GM12801 (cell line): ENCODE data around the gene SLC6A19.

Experiments
- TF ChIP-seq, protein P1 (sequence below): IDR thresholded peaks from one replicate; pipeline ENCODE4 v1.5.1; 2011; ENCODE audit warnings: control low read depth; ENCODE audit not compliant: insufficient read length; ENCODE audit errors: extremely low read depth

Gene SLC6A19

DNA sequence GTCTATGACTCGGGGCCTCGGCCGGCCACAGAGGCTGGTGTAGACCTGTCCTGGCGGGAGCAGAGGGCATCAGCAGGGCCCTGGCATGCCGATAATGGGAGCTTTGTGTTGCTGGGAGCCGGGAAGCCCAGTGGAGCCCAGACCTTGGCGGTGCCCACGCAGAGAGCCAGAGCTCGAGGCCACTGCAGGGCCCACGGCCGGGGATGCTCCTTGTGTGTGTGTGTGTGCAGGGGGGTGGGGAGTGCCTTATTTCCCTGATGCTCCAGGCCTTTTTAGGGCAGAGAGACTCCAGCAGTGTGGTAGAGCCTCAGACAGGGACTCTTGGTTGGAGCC is 18.3 kb downstream of the SLC6A19 start:
- TF ChIP-seq, protein P1, sequence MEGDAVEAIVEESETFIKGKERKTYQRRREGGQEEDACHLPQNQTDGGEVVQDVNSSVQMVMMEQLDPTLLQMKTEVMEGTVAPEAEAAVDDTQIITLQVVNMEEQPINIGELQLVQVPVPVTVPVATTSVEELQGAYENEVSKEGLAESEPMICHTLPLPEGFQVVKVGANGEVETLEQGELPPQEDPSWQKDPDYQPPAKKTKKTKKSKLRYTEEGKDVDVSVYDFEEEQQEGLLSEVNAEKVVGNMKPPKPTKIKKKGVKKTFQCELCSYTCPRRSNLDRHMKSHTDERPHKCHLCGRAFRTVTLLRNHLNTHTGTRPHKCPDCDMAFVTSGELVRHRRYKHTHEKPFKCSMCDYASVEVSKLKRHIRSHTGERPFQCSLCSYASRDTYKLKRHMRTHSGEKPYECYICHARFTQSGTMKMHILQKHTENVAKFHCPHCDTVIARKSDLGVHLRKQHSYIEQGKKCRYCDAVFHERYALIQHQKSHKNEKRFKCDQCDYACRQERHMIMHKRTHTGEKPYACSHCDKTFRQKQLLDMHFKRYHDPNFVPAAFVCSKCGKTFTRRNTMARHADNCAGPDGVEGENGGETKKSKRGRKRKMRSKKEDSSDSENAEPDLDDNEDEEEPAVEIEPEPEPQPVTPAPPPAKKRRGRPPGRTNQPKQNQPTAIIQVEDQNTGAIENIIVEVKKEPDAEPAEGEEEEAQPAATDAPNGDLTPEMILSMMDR, result no peak

DNA sequence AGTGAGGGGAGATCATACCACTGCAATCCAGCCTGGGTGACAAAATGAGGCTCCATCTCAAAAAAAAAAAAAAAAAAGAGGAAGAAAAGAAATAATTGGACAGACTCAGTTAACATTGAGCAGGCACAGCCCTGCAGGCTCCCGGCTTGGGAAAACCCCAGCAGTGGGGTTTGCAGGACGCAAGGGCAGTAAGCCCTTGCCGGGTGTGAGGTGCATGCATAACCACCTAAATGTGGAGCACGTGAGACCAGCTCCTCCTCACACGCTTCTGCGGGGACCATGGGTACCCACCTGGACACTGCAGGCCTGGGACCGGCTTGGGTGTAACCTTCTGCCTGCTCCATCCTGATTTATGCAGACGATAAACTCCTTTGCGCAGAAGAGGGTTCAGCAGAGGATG is 19.0 kb downstream of the SLC6A19 start:
- TF ChIP-seq, protein P1, result no peak

DNA sequence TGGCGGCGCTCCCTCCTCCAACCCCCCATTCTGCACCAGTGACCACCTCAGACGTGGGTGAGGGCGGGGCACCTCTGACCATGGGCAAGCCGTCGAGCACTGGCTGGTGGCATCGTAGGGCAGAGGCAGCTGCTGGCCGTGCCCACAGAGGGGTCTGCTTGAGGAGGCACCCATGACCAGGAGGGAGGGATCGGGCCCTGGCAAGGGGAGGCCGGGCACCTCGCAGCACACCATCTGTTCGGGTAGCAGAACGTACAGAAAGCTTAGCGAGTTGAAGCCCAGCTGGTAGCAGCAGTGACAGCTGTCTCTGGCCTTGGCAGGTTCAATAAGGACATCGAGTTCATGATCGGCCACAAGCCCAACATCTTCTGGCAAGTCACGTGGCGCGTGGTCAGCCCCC is 19.4 kb downstream of the SLC6A19 start:
- TF ChIP-seq, protein P1, result no peak

DNA sequence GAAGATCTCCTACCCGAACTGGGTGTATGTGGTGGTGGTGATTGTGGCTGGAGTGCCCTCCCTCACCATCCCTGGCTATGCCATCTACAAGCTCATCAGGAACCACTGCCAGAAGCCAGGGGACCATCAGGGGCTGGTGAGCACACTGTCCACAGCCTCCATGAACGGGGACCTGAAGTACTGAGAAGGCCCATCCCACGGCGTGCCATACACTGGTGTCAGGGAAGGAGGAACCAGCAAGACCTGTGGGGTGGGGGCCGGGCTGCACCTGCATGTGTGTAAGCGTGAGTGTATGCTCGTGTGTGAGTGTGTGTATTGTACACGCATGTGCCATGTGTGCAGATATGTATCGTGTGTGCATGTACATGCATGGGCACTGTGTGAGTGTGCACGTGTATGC is 20.3 kb downstream of the SLC6A19 start:
- TF ChIP-seq, protein P1, result no peak

DNA sequence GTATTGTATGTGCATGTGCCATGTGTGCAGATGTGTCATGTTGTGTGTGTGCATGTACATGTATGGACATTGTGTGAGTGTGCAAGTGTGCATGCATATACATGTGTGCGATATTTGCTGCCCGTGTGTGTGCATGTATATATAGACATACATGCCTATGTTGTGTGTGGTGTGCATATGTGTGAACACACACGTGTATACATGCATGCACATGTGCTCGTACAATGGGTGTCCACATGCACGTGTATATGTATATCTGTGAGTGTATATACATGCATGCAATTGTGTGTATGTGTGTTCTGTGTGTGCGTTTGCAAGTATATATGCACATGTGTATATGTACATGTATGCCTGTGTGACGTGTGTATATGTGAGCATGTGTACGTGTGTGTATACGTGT is 20.8 kb downstream of the SLC6A19 start:
- TF ChIP-seq, protein P1, result no peak

DNA sequence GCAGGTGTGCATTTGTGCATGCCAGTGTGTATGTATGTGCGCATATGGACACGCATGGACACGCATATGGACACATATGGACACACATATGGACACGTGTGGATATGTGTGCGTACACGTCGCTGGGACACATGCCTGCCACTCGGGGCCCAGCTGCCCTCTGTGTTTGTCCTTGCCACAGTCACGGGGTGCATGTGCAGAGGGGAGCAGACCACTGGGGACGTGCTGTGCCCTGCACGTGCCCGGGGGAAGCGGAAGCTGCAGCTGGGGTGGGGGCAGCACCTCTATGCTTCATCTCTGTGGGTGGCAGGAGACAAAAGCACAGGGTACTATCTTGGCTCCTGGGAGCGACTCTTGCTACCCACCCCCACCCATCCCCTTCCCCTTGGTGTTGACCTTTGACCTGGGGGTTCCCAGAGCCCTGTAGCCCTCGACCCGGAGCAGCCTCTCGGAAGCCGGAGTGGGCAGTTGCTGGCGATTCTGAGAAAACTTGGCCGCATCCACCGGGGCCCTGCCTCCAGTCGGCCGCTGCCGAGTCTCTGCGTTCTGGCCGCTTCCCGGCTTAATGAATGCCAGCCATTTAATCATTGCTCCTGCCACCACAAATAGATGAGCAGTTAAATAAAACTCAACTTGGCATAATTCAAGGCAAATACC is 21.4 kb downstream of the SLC6A19 start:
- TF ChIP-seq, protein P1, result no peak

DNA sequence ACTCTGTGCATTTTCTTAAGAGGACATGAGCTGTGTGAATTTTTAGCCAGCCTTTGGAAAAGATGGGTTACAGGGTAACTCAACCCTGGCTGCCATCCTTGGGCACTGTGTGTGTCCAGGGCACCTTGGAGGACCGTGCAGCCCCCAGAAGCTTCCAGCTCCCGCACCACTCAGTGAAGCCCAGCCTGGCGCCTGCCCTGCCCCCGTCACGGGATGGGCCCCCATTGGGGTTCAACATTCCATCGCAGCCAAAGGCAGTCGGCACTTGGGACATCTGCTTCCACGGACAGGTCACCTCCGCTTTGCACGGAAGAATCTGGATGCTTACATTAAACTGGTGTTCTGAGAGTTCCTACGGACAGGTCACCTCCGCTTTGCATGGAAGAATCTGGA is 21.9 kb downstream of the SLC6A19 start:
- TF ChIP-seq, protein P1, result no peak
